NB4 (cell line): ENCODE measurements around the gene PUSL1.

Experiments
- CTCF ChIP-seq: IDR thresholded peaks from one replicate; pipeline ENCODE4 v1.5.1; 2012; ENCODE audit warnings: low read depth, low read length
- POLR2A ChIP-seq: IDR thresholded peaks from 2 replicates; pipeline ENCODE4 v1.6.1; 2011; ENCODE audit warnings: mild to moderate bottlenecking; ENCODE audit not compliant: insufficient read length; ENCODE audit errors: extremely low read depth

GRCh38 chr1:1349256-1350012 lies 41.0 kb downstream of the PUSL1 start, which contains the start of gene DVL1:
- peak; percentile 41 for TF ChIP-seq CTCF
- TF ChIP-seq POLR2A, result peak; percentile 65
